Ascending aorta (tissue), 2 donors: ENCODE measurements around the gene STIMATE. TPM values are rescaled to one million over a fixed set of nuclear protein-coding genes. Genes with fewer than 3 reads are reported as not detected.

Experiments
- DNase-seq, 2 donors: peaks; one replicate each; pipeline ENCODE4 v3.0.0-alpha.2; 2019; ENCODE audit warnings: low spot score in 2 of 2
- H3K27ac ChIP-seq, 2 donors: fragments of 200-600 bp; sonication (generic); one replicate each; pipeline ENCODE4 v1.5.1; 2016 to 2017; ENCODE audit warnings: mild to moderate bottlenecking in 1 of 2
- H3K27me3 ChIP-seq: fragments of 200-600 bp; sonication (generic); one replicate; pipeline ENCODE4 v1.5.1; 2017
- H3K36me3 ChIP-seq, 2 donors: fragments of 200-600 bp; sonication (generic); one replicate each; pipeline ENCODE4 v1.5.1; 2016
- H3K4me1 ChIP-seq, 2 donors: fragments of 200-600 bp; sonication (generic); one replicate each; pipeline ENCODE4 v1.5.1; 2016 to 2017; ENCODE audit warnings: mild to moderate bottlenecking in 1 of 2
- H3K4me3 ChIP-seq, 2 donors: fragments of 200-600 bp; sonication (generic); one replicate each; pipeline ENCODE4 v1.5.1; 2016 to 2017; ENCODE audit warnings: mild to moderate bottlenecking in 1 of 2
- H3K9me3 ChIP-seq, 2 donors: fragments of 200-600 bp; sonication (generic); one replicate each; pipeline ENCODE4 v1.5.1; 2016
- CTCF ChIP-seq, 3 experiments: fragments of 200-600 bp in 2 of 3; fragments of 450-650 bp in 1 of 3; sonication (generic) in 2 of 3; IDR thresholded peaks; one replicate each; pipeline ENCODE4 v1.5.1; 2016 to 2019; ENCODE audit warnings: antibody characterized with exemption in 3 of 3, mild to moderate bottlenecking in 1 of 3, moderate library complexity in 1 of 3
- intact Hi-C: fragments of 100-400 bp; cut with DNase I; formaldehyde crosslinking; loops from one replicate; pipeline ENCODE4 v1.15.1; 2023
- total RNA-seq: library from RNA; depleted of rRNA; stranded (reverse); fragments of >200 nt; gene quantifications from one replicate; pipeline ENCODE4 v1.1.0, GENCODE V29; 2016

Gene STIMATE
- total RNA-seq, 1 donor from 2014 or later = 18.9 TPM

DNA sequence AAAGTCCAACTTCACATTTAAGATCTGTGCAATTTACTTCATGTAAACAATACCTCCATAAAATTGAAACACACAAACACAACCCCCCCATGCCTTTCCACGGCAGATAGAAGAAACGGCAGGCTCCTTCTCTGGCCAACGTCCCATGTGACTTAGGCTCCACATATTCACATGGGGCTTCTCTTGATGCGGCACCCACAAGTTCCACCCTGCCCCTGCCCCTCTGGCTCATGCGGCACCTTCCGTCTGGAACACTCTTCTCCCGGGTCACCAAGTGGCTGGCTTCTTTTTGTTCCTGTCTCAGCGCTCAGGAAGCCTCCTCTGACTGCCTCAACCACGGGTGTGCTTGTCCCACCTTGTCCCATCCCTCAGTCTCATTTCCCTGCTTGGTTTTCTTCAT is 25.6 kb downstream of the STIMATE start:
- H3K27me3 ChIP-seq = no peaks in the 10 kb centered on the region
- TF ChIP-seq CTCF (IDR thresholded peaks at IDR 0.05) = no peak
- no peaks in the 10 kb centered on the region for H3K9me3 ChIP-seq
- no peaks in the 10 kb centered on the region for H3K36me3 ChIP-seq
- H3K27ac ChIP-seq = no peak overlapping the region
- no peak for DNase-seq
- H3K4me1 ChIP-seq = peaks cover 0 to 4% of the 10 kb centered on the region in 2 donors
- intact Hi-C loops = no loop called here
- no peak overlapping the region for H3K4me3 ChIP-seq

- TF ChIP-seq CTCF (IDR thresholded peaks at IDR 0.05) = no peak
- no peak overlapping the region for H3K4me3 ChIP-seq
- H3K27me3 ChIP-seq = no peaks in the 10 kb centered on the region
- DNase-seq = no peak
- H3K9me3 ChIP-seq = no peaks in the 10 kb centered on the region
- no peak overlapping the region for H3K27ac ChIP-seq
- H3K4me1 ChIP-seq = peaks cover 0 to 4% of the 10 kb centered on the region in 2 donors
- H3K36me3 ChIP-seq = no peaks in the 10 kb centered on the region
- intact Hi-C loops = no loop called here
Observed at GRCh38 chr3:52870471-52870870, 26.9 kb downstream of the STIMATE start.

- no peak overlapping the region for H3K4me3 ChIP-seq
- no peaks in the 10 kb centered on the region for H3K9me3 ChIP-seq
- no peaks in the 10 kb centered on the region for H3K27me3 ChIP-seq
- no peak overlapping the region for H3K27ac ChIP-seq
- intact Hi-C loops = no loop called here
- H3K4me1 ChIP-seq = no peaks in the 10 kb centered on the region
- H3K36me3 ChIP-seq = no peaks in the 10 kb centered on the region
- no peak for TF ChIP-seq CTCF (IDR thresholded peaks at IDR 0.05)
- no peak for DNase-seq
Observed at GRCh38 chr3:52866427-52866826, 30.9 kb downstream of the STIMATE start.

GRCh38 chr3:52865994-52866393 is 31.4 kb downstream of the STIMATE start:
- TF ChIP-seq CTCF (IDR thresholded peaks at IDR 0.05) = no peak
- no peaks in the 10 kb centered on the region for H3K36me3 ChIP-seq
- no peaks in the 10 kb centered on the region for H3K9me3 ChIP-seq
- H3K4me3 ChIP-seq = no peak overlapping the region
- intact Hi-C loops = no loop called here
- no peak for DNase-seq
- H3K27me3 ChIP-seq = no peaks in the 10 kb centered on the region
- H3K4me1 ChIP-seq = no peaks in the 10 kb centered on the region
- H3K27ac ChIP-seq = no peak overlapping the region

DNA sequence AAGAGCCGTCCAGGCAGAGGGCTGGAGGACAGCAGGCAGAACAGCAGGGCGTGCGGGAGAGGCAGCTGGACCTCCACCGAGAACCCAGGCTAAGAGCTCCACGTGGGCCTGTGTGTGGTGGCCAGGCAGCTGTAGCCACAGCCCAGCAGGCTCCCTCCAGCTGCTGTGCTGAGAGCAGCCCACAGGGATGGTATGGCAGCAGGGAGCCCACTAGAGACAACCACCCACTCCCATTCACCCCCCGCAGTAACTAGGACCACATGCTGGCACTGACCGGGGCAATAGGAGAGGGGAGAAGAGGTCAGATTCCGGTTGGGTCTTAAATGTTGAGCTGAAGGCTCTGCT is 37.0 kb downstream of the STIMATE start:
- Histone ChIP-seq H3K36me3 (peaks cover 0 to 3% of the 10 kb centered on the region in 2 donors), H3K4me3 (no peak overlapping the region), H3K4me1 (no peaks in the 10 kb centered on the region), H3K27me3 (no peaks in the 10 kb centered on the region), H3K9me3 (no peaks in the 10 kb centered on the region), H3K27ac (no peak overlapping the region)
- no peak for DNase-seq
- intact Hi-C loops = no loop called here
- no peak for TF ChIP-seq CTCF (IDR thresholded peaks at IDR 0.05)

DNA sequence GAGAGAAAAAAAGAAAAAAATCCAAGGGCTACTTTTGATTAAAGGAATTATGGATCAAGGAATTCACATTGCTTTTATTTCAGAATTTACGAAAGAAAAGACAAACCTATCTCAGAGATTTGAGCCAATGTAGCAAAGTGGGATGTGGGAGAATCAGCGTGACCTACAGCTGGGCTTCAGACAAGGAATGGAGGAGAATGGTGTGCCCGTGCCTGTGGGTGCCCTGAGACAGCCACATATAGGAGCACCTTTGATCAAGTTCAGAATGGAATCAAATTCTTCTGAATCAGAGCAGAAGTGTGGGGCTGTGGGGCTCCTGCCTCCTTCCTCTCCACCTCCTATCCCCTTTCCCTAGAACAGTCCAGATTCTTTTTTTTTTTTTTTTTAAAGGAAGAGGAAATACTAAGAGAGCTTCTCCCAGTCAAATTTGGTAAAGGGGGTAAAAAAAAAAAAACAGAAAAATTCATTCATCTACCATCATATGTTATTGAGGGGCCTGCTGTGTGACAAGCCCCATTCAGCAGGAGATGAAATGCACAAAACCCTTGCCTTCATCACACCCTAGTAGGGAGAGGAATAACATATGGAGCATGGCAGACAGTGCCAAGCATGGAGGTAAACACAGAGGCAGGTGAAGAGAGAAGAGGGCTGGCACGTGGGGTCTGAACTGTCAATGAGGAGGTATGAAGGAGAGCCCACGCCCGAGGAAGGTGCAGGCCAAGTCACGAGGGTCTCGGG is 37.5 kb downstream of the STIMATE start:
- no peak overlapping the region for H3K27ac ChIP-seq
- DNase-seq = no peak
- H3K27me3 ChIP-seq = no peaks in the 10 kb centered on the region
- H3K4me3 ChIP-seq = no peak overlapping the region
- no peaks in the 10 kb centered on the region for H3K4me1 ChIP-seq
- intact Hi-C loops = no loop called here
- no peak for TF ChIP-seq CTCF (IDR thresholded peaks at IDR 0.05)
- H3K9me3 ChIP-seq = no peaks in the 10 kb centered on the region
- peaks cover 2 to 3% of the 10 kb centered on the region in 2 donors for H3K36me3 ChIP-seq
